ENCODE measurements around the gene ABHD15.

Gene ABHD15

DNA sequence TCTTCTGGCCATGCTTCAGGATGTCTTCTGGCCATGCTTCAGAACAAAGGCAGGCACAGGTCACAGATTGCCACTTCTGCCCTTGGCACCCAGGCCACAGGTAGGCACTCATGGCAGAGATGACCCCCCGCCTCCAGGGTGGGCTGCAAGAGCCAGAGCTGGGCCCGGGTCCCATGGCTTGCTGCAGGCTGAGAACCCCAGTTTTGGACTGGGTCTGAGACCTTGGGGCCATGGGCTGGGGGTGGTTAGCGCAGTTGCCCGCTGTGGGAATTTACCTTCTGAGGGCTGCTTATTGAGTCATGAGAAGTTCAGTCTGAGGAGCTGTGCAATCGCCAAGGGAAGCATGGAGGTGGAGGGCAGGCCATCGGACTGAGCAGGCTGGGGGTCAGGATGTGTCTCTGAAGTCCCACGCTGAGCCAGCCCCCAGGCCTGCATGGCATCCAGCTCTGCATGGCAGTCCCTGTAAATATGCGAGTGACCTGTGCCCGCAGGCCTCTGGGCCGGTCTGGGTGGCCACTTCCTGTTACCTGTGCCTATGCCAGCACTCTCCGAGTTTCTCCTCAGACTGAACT, 27.8 kb upstream of the ABHD15 start:
- DNase-seq (ENCODE audit: low spot score) = no peak

DNA sequence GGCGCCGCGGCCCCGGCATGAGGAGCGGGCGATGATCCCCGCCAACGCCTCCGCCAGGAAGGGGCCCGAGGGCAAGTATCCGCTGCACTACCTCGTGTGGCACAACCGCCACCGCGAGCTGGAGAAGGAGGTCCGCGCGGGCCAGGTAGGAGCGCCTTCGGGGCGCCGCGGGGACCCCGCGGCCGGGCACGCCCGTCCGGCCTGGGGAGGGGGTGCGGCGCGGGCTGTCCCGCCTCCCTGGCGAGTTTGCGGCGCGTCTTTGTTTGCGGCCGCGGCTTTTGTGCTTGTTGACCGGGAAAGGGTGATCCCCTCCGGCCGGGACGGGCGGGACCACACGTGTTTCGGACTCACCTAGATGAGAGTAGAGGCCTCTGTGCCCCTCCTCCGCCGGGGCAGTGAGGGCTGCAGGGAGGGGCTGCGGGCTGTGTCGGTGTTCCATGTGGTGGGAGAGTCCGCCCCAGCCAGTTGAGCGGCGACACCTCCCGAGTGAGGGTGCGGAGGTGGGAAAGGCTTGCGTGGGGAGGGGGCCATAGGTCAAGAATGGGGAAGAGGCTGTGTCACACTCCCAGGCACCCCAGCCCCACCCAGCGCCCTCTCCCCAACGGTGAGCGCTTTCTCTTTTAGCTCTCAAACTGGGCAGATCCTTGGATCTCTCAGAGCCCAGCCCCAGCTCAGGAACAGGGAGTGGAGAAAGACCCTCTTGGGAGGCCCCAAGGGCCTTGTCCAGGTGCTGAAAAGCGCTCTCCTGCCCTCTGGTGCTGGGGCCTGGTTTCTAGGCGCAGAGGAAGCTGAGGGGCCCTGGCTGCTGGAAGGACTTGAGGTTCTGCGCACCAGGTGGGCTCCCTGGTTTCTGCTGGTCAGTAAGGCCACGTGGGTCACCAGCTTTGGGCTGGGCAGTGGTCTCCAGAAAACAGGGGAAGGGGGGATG, 27.0 kb upstream of the ABHD15 start:
- no peak for DNase-seq (ENCODE audit: low spot score)

DNA sequence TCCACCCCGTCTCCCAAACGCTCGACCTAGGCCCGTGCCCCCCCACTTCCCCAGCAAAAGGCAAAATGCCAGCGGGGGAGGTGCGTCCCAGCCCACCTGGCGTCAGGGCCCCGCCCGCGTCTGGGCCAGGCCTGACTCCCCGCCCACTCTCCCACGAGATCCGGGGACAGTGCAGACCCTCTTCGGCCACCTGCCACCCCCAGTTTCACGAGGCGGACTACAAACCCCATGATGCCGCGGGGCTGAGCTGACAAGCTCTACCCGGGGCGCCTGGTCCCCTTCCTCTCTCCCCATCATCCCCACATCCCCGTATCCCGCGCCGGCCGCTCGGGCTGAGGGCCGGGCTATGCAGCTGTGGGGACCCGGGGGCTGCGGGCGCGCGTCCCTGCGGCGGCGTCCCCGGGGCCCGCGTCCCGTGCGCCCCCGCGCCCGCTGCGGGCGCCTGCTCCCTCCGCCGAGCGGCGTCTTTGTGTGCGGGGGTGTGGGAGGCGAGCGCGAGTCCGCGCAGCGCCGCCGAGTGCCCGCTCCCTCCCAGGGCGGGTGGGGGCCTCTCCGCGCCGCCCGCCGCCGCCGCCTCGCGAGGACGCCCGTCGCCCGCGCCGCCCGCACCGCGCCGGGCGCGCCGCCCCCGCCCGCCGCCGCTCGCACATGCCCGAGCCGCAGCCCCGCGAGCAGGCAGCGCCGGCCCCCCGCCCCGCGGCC, 26.2 kb upstream of the ABHD15 start, which contains the start of gene ANKRD13B:
Gene ANKRD13B (plus strand): TSS at position 283 of the 702 bp plus-strand sequence. CDS start 490 bp downstream, outside the sequence.
- DNase-seq (ENCODE audit: low spot score) = no peak

DNA sequence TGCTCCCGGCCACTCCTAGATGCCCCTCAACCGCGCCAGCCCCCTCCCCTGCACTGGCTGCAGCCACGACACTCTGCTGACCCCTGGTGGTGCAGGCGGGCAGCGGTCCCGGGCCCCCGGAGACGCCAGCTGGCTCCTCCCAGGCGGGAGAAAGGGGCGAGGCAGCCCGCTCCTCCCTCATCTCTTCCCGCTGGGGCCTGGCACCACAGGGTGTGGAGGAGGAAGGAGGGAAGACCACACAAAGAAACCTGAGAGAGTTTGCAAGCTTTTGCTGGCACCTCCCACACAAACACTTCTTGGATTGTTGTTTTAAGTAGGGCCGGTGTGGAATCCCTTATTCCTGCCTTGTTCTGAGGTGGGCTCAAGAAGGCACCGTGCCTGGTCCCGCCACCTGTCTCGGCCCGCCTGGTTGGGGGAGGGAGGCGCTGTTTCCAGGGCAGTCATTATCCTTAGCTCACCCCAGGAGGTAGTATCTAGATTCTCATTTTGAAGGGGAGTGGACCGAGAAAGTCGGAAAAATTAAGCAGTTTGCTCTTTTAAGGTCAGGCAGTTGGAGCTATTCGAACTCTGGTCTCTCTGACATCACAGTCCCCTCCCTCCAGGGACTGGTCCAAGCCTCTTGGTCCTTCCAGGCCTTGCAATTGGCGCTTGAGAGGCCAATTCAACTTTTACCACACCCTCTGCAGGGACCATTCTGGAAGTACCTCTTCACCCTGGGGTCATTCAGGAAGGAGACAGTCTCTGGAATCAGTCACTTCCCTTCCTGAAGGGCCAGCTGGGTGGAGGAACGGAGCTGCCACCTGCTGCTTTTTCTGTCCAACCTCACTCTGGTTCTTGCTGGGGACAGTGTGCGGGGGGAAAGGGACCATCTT, 25.1 kb upstream of the ABHD15 start:
- DNase-seq (ENCODE audit: low spot score) = peak; percentile 53

DNA sequence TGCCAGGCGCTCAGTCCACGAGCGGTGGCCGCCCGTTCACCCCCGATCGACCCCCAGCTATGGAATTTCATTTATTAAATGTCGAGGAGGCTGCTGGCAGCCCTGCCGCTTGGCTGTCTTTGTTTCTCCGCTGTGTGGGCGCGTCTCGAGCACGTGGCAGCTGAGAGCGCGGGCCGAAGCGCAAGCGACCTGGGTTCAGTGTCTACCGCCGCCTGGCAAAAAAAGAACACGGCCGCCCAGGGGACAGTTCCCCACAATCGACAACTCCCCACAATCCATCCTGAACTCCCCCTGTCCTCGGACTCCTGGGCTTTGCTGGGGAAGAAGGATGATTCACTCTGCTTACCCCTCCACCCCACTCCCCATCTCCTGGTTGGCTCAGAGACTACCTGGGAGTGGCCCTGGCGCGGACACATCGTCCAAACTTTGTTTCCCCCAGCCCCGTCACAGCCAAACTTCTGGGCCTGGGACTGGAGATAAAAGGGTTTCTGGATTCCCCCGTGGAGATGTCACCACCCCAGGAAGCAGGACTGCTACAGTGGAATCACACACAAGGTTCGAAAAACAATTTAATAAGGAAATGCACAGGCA, 24.4 kb upstream of the ABHD15 start:
- DNase-seq (ENCODE audit: low spot score) = no peak

DNA sequence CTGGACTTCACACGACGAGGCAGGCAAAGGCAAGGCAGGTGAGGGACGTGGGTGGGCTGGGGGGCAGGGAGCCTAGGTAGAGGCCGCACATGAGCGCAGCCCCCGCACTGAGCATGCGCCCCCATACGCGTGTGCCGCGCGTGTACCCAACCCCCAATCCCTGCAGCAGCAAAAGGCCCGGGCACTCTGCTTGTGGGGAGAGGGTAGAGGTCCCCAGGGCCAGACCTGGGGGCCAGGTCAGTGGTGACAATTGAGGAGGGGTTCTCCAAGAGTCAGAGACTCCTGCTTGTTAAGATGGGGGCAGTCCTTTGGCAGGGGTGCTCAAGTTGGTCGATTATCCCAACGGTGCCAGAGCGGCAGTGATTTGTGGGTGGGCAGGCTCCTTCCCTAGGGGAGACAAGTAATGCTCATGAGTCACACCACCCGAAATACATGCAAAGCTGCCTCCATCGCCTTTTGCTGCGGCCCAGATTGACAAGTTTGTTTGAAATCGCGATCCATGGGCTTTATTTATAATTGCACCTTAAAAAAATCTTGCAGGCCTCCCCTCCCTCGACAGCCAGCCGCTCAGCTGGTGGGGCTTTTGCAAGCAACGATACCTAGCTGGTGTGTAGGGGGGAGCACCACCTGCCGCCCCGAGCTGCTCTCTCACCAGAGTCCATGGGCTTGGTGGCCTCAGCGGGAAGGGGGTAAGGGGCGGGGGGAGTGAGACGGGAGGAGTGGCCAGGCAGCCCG, 23.7 kb upstream of the ABHD15 start:
- DNase-seq (ENCODE audit: low spot score) = no peak

DNA sequence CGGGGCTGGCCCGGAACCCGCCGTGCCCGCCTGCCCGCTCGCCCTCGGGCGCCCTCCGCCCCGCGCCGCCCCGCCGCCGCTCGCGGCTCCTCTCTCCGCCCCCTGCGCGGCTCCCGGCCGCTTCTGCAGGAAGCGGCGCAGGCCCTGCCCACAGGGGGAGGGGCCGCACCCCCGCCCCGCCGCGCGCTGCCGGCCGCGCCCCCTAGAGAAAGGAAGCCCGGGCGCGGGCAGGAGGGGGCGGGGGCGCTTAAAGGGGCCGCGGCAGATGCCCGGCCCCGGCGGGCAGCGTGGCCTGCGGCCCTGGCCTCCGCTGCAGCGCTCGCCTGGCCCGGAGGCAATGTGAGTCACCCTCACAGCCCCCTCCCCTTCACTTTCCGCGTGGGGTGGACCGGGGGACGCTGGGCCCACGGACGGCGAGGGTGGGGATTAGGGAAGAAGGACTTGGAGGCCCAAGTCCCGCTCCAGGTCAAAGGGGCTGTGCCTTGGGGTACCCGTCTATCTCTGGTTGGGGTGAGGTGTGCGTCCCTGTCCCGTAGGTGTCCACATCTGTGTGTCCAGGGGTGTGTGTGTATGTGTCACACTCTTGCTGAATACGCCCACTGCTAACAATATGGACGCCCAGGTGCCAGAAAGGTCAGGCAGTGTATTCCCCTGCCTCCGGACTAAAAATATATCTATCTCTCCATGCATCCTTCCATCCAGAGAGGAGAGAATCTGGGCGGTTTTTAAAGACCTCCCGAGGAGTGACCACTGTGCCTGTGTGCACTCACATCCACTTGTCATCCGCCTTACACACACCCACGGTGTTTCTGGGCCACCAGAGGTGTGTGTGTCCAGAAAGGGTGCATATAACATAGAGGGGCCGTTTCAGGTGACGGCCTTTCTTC, 22.9 kb upstream of the ABHD15 start, which contains the start of gene GIT1:
Gene GIT1 (minus strand): TSS at position 125 of the 887 bp plus-strand sequence. CDS start 270 bp downstream, outside the sequence.
- peak; percentile 70 for DNase-seq (ENCODE audit: low spot score)

DNA sequence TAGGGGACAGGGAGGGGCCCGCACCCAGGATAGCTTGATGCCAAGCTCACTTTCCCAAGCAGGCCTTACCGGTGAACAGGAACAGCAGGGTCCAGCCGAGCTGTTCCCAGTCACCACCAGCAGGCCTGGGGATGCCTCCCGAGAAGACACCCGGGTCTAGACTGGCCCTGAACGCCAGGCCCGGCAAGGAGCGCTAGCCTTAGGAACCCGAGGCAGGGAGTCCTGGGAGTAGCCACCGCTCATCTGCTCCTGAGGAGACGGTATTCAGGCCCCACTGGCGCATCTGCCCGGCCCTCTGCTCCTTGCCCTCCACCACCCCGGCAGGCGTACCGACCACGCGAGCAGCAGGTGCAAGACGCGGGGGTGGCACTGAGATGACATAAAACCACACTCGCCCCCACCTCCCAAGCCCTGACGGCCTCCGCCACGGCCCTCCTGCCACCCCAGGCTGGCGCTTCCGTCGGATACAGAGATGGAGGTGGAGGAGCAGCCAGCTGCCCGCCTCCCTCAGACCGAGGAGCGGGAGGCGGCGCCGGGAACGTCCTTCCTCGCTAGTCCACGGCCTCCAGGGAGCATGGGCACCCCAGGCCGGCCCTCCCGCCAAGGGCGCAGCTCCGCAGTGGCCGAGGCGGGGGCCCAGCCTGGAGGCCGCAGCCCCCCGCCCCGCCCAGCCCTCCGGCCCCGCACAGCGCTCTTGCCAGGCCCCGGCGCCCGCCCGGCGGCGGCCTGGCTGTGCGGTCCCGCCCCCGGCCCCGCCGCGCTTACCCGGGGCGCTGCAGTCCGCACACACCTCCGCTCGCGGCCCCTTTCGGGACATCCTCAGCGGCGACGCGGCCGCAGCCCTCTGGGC, 21.9 kb upstream of the ABHD15 start:
- no peak for DNase-seq (ENCODE audit: low spot score)

DNA sequence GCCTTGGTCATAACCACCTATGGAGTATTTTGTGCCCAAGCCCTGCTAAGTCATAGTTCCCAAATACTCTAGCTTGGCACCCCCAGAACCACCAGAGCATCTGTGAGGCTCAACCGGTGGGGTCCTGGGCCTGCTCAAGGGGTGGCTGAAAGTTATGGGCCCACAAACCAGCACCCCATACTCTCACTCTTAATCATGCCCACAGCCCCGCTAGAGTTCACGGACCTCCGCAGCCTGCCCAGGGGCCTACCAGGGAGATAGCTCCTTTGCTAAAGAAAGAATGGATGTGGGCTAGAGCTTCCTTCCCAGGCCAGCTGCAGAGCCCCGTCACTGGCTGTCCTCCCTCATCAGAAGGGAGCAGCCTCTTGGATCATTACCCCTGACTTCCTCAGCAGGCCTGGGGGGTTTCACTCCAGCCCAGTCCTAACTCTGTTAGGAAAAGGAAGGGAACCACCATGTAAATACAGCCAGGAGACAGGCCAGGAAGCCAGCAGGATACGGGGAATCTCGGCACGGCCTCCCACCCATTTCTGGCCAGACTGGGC, 21.3 kb upstream of the ABHD15 start:
- DNase-seq (ENCODE audit: low spot score) = no peak

DNA sequence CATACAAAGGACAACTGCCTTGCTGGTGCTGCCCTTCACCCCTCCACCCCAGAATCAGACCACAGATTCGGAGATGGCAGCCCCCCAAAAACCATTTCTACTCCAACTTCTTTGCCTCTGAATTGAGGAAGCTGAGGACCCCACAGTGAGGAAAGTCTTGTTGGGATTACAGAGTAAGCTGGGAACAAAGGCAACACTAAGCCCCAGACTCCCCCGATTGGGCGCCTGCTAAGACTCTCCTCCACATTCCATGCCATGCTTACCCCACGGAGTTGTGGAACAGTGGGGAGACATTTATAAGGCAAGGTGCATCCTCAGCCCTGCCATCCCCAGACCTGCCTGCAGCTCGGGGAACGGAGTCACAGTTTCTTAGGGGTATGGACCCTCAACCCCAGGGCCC, 20.8 kb upstream of the ABHD15 start:
- DNase-seq (ENCODE audit: low spot score) = no peak

DNA sequence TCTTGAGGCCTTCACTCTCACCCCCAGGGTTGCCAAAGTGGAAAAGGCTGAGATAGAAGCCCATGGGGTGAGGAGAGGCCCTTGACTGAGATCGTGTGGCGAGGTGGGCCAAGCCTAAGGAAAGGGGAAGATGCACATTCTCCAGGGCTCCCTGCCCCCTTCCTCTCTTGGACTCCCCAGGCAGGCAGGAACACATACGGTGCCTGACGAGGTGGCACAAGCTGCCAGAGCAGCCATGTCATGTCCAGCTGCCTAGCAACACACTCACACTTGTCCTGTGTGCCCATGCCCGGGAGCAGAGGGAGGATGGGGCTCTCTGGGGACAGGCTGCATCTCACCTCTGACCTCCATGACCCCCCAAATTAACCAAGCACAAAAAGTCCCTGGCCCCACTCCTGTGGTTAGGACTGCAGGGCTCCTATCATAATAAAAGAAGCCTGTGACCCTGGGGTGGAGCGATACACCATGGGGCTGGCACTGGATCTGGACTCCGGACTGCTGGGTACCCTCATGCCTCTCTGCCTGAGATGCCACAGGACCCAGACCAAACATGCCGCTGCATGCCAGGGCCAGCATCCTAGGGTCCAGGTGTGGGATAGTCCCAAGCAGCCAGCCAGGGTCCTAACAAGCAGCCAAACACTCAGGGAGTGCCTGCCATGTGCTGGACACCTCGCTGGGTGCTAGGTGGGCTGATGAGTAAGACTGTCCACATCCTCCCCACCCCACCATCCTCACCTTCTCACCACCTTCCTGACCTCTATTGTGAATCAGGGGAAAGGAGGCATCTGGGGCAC, 20.0 kb upstream of the ABHD15 start:
- no peak for DNase-seq (ENCODE audit: low spot score)

DNA sequence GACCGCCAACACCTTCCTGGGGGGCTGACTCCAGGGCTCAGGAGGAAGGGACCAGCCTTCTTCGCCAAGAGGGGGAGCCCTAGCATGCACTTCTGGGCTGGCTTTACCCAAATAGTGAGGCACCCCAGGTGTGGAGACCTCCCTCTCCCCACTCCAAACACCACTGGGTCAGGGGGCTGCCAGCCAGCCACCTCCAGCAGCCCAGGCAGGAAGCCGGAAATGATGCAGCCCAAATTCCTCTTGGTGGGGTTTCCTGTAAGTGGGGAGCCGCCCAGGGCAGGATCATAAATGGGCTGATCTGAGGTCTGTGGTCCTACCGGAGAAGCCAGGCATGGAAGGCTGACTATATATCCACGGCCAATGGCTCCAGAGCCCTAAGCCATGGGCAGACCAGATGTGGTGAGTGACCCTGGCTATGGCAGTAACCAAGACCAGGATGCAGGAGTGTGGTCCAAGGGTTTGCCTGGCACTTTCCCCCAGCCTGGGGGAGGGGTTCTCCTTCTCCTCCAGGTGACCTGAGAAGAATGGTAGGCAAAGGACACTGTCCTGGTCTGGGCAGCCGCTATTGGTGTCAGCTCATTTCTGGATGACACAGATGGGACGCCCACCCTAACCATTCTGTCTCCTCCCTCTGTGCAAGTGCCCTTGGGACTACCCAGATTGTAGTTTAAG, 18.4 kb upstream of the ABHD15 start:
- no peak for DNase-seq (ENCODE audit: low spot score)

DNA sequence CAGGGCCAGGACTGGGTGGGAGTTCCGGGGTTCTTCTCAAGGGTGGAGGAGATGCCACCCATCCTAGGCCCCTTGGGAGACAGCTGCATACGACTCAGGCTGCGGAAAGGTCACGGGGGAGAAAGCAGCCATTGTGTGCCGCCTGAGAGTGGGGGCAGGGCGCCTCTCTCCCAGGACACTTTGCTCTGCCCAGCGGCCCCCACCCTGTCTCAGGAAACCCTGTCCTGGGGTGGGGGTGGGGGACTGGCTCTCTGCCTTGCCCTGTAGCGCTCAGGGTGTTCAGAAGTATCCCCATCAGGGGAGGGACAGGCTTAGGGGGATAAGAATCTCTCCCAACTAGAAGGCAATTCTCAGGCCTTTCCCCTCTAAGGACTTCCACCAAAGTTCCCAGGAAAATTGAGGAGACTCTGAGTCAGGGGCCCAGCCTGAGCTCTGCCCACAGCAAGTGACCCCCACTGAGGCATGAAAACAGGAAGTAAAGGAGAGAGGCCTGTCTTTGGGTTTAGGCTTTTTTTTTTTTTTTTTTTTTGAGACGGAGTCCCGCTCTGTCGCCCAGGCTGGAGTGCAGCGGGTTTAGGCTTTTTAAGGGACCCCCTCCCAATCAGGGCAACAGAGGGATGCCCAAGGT, 17.7 kb upstream of the ABHD15 start:
- DNase-seq (ENCODE audit: low spot score) = no peak

DNA sequence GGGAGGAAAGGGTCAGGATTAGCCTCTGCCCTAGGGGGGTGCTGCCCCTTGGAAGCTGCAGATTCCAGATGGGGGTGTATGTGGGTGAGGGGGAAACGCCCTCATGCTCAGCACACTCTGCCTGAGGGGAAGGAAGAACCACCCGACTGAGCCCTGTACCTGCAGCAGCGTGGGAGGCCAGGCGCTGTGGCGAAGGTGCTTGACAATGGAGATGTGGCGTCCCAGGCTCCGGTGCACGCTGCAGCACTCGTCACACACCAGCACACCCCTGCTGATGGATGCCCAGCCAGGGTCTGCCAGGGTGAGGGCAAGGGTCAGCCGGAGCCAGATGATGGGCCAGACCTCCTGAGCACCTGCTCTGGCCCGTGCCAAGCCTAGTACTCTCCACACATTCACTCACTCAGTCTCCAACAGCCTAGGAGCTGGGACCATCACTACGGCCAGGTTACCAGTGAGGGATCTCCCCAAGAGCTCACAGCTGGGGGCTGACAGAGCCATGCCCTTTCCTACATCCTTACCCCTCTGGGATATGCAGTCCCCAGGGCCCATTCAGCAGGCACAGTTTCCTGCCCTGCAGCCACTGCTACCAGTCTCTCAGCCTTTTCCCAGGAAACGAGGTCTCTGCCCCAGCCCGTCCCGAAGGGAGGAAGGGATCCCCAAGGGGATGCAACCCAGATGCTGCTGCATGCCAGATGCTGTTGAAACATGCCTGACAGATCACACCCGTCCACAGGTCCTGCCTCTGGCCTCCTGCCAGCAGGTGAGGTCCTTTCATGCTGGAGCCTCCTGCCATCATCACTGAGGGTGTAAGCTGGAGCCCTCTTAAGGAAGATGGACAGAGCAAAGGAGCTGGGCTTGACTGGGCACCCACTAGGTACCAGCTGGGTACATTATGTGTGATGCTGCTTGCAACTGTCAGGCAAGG, 16.7 kb upstream of the ABHD15 start:
- DNase-seq (ENCODE audit: low spot score) = no peak

DNA sequence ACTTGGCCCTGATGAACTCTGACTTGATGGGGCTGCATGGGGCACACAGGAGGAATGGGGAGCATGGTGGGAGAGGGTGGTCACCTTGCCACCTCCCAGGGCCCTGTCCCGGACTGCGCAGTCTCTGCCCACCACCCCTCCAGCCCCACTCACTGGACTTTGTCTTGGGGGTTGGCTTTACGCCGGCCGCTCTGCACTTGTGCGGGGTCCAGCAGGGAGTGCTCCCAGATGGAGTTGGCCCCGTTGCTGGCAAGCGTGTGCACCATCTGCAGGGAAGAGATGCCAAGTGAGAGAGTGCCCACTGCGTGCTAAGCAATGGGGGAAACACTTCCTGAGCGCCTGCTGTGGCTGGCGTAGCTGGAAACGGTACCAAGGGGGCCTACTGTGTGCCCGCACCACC, 15.9 kb upstream of the ABHD15 start:
- DNase-seq (ENCODE audit: low spot score) = no peak

Data from hematopoietic multipotent progenitor cell treated with erythropoietin and hydrocortisone succinate and interleukin-3 and kit ligand, for 15 days (in vitro differentiated cells).